Adipocyte (in vitro differentiated cells): ENCODE measurements around the gene GJB3.

Experiments used
- DNase-seq: peaks from one replicate; pipeline ENCODE4 v3.0.0-alpha.2; 2015; ENCODE audit warnings: low read depth
- H3K27me3 ChIP-seq: replicated peaks from 2 replicates; pipeline ENCODE4 v1.7.0; 2013; ENCODE audit warnings: mild to moderate bottlenecking, low read length, moderate library complexity; ENCODE audit not compliant: control insufficient read depth, insufficient read depth
- H3K36me3 ChIP-seq: 2 replicates; pipeline ENCODE4 v1.7.0; 2013; ENCODE audit warnings: low read length, mild to moderate bottlenecking, moderate library complexity; ENCODE audit not compliant: control insufficient read depth, insufficient read depth, severe bottlenecking
- H3K4me1 ChIP-seq: 2 replicates; pipeline ENCODE4 v1.7.0; 2013; ENCODE audit warnings: mild to moderate bottlenecking, low read length, moderate library complexity; ENCODE audit not compliant: control insufficient read depth, insufficient read depth
- H3K4me3 ChIP-seq: 2 replicates; pipeline ENCODE4 v1.7.0; 2013; ENCODE audit warnings: mild to moderate bottlenecking, low read length, moderate library complexity
- H3K9ac ChIP-seq: 2 replicates; pipeline ENCODE4 v1.7.0; 2013; ENCODE audit warnings: mild to moderate bottlenecking, low read length, moderate library complexity
- H3K9me3 ChIP-seq: 2 replicates; pipeline ENCODE4 v1.7.0; 2013; ENCODE audit warnings: mild to moderate bottlenecking, low read length, moderate library complexity; ENCODE audit not compliant: control insufficient read depth

GJB3 gene

DNA sequence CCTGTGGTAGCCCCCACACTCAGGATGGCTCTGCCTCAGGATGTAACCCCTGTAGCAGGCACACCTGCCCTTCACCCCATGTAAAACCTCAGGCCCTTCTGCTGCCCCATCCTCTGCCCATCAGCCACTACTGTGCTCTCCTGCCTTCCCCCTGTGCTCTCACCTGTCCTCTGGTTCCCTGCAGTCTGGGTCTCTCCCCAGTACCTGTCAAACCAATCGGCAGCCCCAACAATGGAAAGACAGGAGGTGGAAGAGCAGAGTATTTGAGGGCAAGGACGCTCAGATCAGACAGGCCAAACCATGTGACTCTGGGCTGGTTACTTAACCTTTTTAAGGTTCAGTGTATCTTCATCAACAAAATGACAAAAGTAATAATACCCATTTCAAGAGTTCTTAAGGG lies 47.6 kb downstream of the GJB3 start:
- no peaks in the 10 kb centered on the region for H3K27me3 ChIP-seq
- H3K9me3 ChIP-seq: no peaks in the 10 kb centered on the region
- H3K36me3 ChIP-seq: no peaks in the 10 kb centered on the region
- DNase-seq: no peak
- no peak overlapping the region for H3K4me3 ChIP-seq
- no peak overlapping the region for H3K9ac ChIP-seq
- H3K4me1 ChIP-seq: peaks cover 8% of the 10 kb centered on the region

- no peak overlapping the region for H3K4me3 ChIP-seq
- H3K36me3 ChIP-seq: no peaks in the 10 kb centered on the region
- H3K27me3 ChIP-seq: no peaks in the 10 kb centered on the region
- peaks cover 8% of the 10 kb centered on the region for H3K4me1 ChIP-seq
- no peak overlapping the region for H3K9ac ChIP-seq
- H3K9me3 ChIP-seq: no peaks in the 10 kb centered on the region
- DNase-seq: no peak
Measured at GRCh38 chr1:34829250-34829649, 48.2 kb downstream of the GJB3 start.

- DNase-seq: no peak
- Histone ChIP-seq H3K4me3 (no peak overlapping the region), H3K27me3 (no peaks in the 10 kb centered on the region), H3K9ac (no peak overlapping the region), H3K36me3 (no peaks in the 10 kb centered on the region), H3K9me3 (no peaks in the 10 kb centered on the region), H3K4me1 (peaks cover 17% of the 10 kb centered on the region)
Measured at GRCh38 chr1:34831721-34832246, 50.8 kb downstream of the GJB3 start.

DNA sequence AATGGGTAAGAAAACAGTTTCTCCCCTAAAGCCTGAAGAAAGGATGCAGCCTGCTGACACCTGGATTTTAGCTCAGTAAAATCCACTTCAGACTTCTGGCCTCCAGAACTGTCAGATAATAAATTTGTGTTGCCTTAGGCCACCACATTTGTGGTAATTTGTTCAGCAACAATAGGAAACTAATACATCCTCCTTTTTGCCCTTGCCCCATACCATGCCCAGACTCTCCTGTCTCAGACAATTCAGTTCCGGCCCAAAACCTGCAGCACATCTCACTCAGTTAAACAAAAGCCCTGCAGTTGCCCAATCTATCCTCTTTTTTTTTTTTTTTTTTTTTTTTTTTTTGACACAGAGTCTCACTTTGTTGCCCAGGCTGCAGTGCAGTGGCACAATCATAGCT lies 52.7 kb downstream of the GJB3 start:
- no peak for DNase-seq
- Histone ChIP-seq H3K4me1 (peaks cover 17% of the 10 kb centered on the region), H3K9ac (no peak overlapping the region), H3K9me3 (no peaks in the 10 kb centered on the region), H3K36me3 (no peaks in the 10 kb centered on the region), H3K27me3 (no peaks in the 10 kb centered on the region), H3K4me3 (no peak overlapping the region)
